Measurements from ENCODE around the gene KNTC1. TPM values are rescaled to one million over a fixed set of nuclear protein-coding genes. Genes with fewer than 3 reads are reported as not detected.
A peak's percentile ranks its signal among the peaks of the same experiment; 100 is the strongest.

KNTC1 gene
- total RNA-seq, 1 donor from 2014 or later = 61.2 TPM

- no peak for TF ChIP-seq CTCF (conservative IDR thresholded peaks at IDR 0.05; ENCODE audit: low read depth, low read length)
- DNase-seq (ENCODE audit: low read depth) = no peak
- peak overlapping the region; percentile 60 for H3K4me3 ChIP-seq (ENCODE audit: low read depth, low read length)
These were observed 3.0 kb upstream of the KNTC1 start for GRCh38 chr12:122523846-122524718.

GRCh38 chr12:122527478-122527944 is 462 bp downstream of the KNTC1 start:
- peak overlapping the region; percentile 65 for H3K4me3 ChIP-seq (ENCODE audit: low read depth, low read length)
- TF ChIP-seq CTCF (conservative IDR thresholded peaks at IDR 0.05; ENCODE audit: low read depth, low read length) = no peak
- no peak for DNase-seq (ENCODE audit: low read depth)

GRCh38 chr12:122528582-122528981 is 1.5 kb downstream of the KNTC1 start:
- peak overlapping the region; percentile 6 for H3K4me3 ChIP-seq (ENCODE audit: low read depth, low read length)
- TF ChIP-seq CTCF (conservative IDR thresholded peaks at IDR 0.05; ENCODE audit: low read depth, low read length) = no peak
- no peak for DNase-seq (ENCODE audit: low read depth)

GRCh38 chr12:122528992-122529391 is 1.9 kb downstream of the KNTC1 start:
- H3K4me3 ChIP-seq (ENCODE audit: low read depth, low read length) = no peak overlapping the region
- no peak for DNase-seq (ENCODE audit: low read depth)
- no peak for TF ChIP-seq CTCF (conservative IDR thresholded peaks at IDR 0.05; ENCODE audit: low read depth, low read length)

GRCh38 chr12:122533856-122534255 is 6.8 kb downstream of the KNTC1 start:
- no peak for TF ChIP-seq CTCF (conservative IDR thresholded peaks at IDR 0.05; ENCODE audit: low read depth, low read length)
- no peak for DNase-seq (ENCODE audit: low read depth)
- H3K4me3 ChIP-seq (ENCODE audit: low read depth, low read length) = no peak overlapping the region

GRCh38 chr12:122537021-122537420 is 10.0 kb downstream of the KNTC1 start:
- no peak for DNase-seq (ENCODE audit: low read depth)
- no peak overlapping the region for H3K4me3 ChIP-seq (ENCODE audit: low read depth, low read length)
- no peak for TF ChIP-seq CTCF (conservative IDR thresholded peaks at IDR 0.05; ENCODE audit: low read depth, low read length)

GRCh38 chr12:122538496-122538895 is 11.4 kb downstream of the KNTC1 start:
- TF ChIP-seq CTCF (conservative IDR thresholded peaks at IDR 0.05; ENCODE audit: low read depth, low read length) = no peak
- no peak for DNase-seq (ENCODE audit: low read depth)
- no peak overlapping the region for H3K4me3 ChIP-seq (ENCODE audit: low read depth, low read length)
